GM19351 (cell line): Measurements from ENCODE around the gene MUC20.
"Not testable (repeated sequence)": the region's sequence is repeated elsewhere in the genome, so short reads cannot be mapped to it uniquely, and the experiment has no call there.

Source experiments
- ATAC-seq: cut with Tn5 transposase; IDR thresholded peaks from one replicate; pipeline ENCODE4 v1.9.1; 2021; ENCODE audit warnings: mild to moderate bottlenecking, moderate library complexity; ENCODE audit not compliant: unreplicated experiment

MUC20 gene

GRCh38 chr3:195728789-195729188, 8.0 kb downstream of the MUC20 start:
- not testable (repeated sequence) for ATAC-seq

- no peak for ATAC-seq
Observed at GRCh38 chr3:195729476-195730251, 8.9 kb downstream of the MUC20 start.

GRCh38 chr3:195731356-195731905, 10.7 kb downstream of the MUC20 start:
- no peak for ATAC-seq

GRCh38 chr3:195732940-195733339, 12.2 kb downstream of the MUC20 start:
- ATAC-seq, result no peak

- no peak for ATAC-seq
Observed at GRCh38 chr3:195735036-195735695, 14.4 kb downstream of the MUC20 start.

GRCh38 chr3:195736866-195737490, 16.2 kb downstream of the MUC20 start:
- ATAC-seq, result no peak

GRCh38 chr3:195737782-195738181, 17.0 kb downstream of the MUC20 start:
- ATAC-seq, result not testable (repeated sequence)

- ATAC-seq, result no peak
Observed at GRCh38 chr3:195738274-195739044, 17.7 kb downstream of the MUC20 start.

- ATAC-seq, result no peak
Observed at GRCh38 chr3:195739561-195740111, 18.9 kb downstream of the MUC20 start.

GRCh38 chr3:195744437-195744836, 23.7 kb downstream of the MUC20 start:
- ATAC-seq, result no peak

- no peak for ATAC-seq
Observed at GRCh38 chr3:195746346-195746745, 25.6 kb downstream of the MUC20 start.

GRCh38 chr3:195746751-195747150, 26.0 kb downstream of the MUC20 start:
- ATAC-seq, result no peak

GRCh38 chr3:195748661-195749060, 27.9 kb downstream of the MUC20 start:
- ATAC-seq, result no peak

- not testable (repeated sequence) for ATAC-seq
Observed at GRCh38 chr3:195749101-195749500, 28.3 kb downstream of the MUC20 start.

- ATAC-seq, result no peak
Observed at GRCh38 chr3:195750797-195751520, 30.2 kb downstream of the MUC20 start.

- no peak for ATAC-seq
Observed at GRCh38 chr3:195751560-195751959, 30.8 kb downstream of the MUC20 start.

- no peak for ATAC-seq
Observed at GRCh38 chr3:195752066-195752465, 31.3 kb downstream of the MUC20 start.

GRCh38 chr3:195752546-195753331, 32.0 kb downstream of the MUC20 start:
- ATAC-seq, result no peak

GRCh38 chr3:195753581-195753980, 32.8 kb downstream of the MUC20 start:
- ATAC-seq, result no peak
